ENCODE measurements around the gene RAD51B.

- TF ChIP-seq, protein P1, sequence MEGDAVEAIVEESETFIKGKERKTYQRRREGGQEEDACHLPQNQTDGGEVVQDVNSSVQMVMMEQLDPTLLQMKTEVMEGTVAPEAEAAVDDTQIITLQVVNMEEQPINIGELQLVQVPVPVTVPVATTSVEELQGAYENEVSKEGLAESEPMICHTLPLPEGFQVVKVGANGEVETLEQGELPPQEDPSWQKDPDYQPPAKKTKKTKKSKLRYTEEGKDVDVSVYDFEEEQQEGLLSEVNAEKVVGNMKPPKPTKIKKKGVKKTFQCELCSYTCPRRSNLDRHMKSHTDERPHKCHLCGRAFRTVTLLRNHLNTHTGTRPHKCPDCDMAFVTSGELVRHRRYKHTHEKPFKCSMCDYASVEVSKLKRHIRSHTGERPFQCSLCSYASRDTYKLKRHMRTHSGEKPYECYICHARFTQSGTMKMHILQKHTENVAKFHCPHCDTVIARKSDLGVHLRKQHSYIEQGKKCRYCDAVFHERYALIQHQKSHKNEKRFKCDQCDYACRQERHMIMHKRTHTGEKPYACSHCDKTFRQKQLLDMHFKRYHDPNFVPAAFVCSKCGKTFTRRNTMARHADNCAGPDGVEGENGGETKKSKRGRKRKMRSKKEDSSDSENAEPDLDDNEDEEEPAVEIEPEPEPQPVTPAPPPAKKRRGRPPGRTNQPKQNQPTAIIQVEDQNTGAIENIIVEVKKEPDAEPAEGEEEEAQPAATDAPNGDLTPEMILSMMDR (IDR thresholded peaks at IDR 0.05), result no peak
- no peak for TF ChIP-seq POLR2A (IDR thresholded peaks at IDR 0.05)
- TF ChIP-seq POLR2AphosphoS5 (IDR thresholded peaks at IDR 0.05), result no peak
- TF ChIP-seq EP300 (IDR thresholded peaks at IDR 0.05; ENCODE audit: low read depth), result no peak
Measured at GRCh38 chr14:68390741-68391140, 571.2 kb downstream of the RAD51B start.
